Calu3 (cell line): ENCODE results near the gene RAB44. TPM values are rescaled to one million over a fixed set of nuclear protein-coding genes. Genes with fewer than 3 reads are reported as not detected.
"Not testable (repeated sequence)": the region's sequence is repeated elsewhere in the genome, so short reads cannot be mapped to it uniquely, and the experiment has no call there.

Experiments
- BruUV-seq: library from RNA; stranded (reverse); fragments of 400-500 nt; replicated peaks from 2 replicates; lab custom pipeline; 2021; lab: Mats Ljungman, UMichigan
- CTCF ChIA-PET: fragments of 300-600 bp; sonication (Branson Sonifier 250); formaldehyde crosslinking; loops from one replicate; lab custom pipeline; 2022; ENCODE audit warnings: antibody characterized with exemption; lab: Charles Lee
- DNase-seq: peaks from one replicate; pipeline ENCODE4 v3.0.0; 2022
- H3K27ac Mint-ChIP-seq: one replicate; pipeline ENCODE4 v1.8.0; 2022; ENCODE audit warnings: mixed read lengths; ENCODE audit not compliant: unreplicated experiment
- H3K27me3 Mint-ChIP-seq: one replicate; pipeline ENCODE4 v1.8.0; 2022; ENCODE audit warnings: mixed read lengths; ENCODE audit not compliant: unreplicated experiment
- H3K36me3 Mint-ChIP-seq: one replicate; pipeline ENCODE4 v1.8.0; 2022; ENCODE audit warnings: mild to moderate bottlenecking, moderate library complexity, mixed read lengths; ENCODE audit not compliant: insufficient read depth, unreplicated experiment
- H3K4me1 Mint-ChIP-seq: one replicate; pipeline ENCODE4 v1.8.0; 2022; ENCODE audit warnings: mild to moderate bottlenecking, low read depth, mixed read lengths; ENCODE audit not compliant: unreplicated experiment
- H3K4me3 Mint-ChIP-seq: one replicate; pipeline ENCODE4 v1.8.0; 2022; ENCODE audit warnings: mild to moderate bottlenecking, low read depth, moderate library complexity, mixed read lengths; ENCODE audit not compliant: unreplicated experiment
- H3K9me3 Mint-ChIP-seq: one replicate; pipeline ENCODE4 v1.8.0; 2022; ENCODE audit warnings: low read depth, mixed read lengths; ENCODE audit not compliant: unreplicated experiment
- intact Hi-C: fragments of 100-400 bp; cut with micrococcal nuclease; formaldehyde crosslinking; loops from one replicate; pipeline ENCODE4 v1.10.0; 2022; ENCODE audit not compliant: unreplicated experiment
- total RNA-seq: library from RNA; stranded (reverse); gene quantifications from 2 replicates; pipeline ENCODE4 v1.2.3, GENCODE V29; 2022
- TF ChIP-seq, protein P1 (sequence below): fragments of 200-600 bp; IDR thresholded peaks from one replicate; pipeline ENCODE4 v1.8.0; 2022; ENCODE audit warnings: antibody characterized with exemption; ENCODE audit not compliant: unreplicated experiment

The RAB44 gene
- total RNA-seq, 1 experiment from 2014 or later, result not detected

DNA sequence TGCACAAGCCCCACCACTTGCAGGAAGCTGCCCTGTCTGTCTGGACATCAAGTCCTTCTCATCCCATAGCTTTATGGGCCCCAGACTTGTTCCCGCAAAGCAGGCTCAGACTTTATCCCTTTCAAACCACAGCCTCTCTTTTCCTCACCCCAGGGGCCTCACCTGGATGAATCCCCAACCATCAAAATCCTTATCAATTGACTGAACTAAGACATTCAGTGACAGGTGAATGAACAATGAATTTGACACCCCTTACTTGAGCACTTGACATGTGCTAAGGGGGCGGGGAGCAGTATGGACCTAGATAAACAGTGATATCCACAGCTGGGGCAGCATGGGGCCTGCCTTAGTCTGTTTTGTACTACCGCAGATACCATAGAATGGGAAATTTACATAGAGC lies 5.0 kb downstream of the RAB44 start:
- no peak for DNase-seq
- TF ChIP-seq, protein P1, sequence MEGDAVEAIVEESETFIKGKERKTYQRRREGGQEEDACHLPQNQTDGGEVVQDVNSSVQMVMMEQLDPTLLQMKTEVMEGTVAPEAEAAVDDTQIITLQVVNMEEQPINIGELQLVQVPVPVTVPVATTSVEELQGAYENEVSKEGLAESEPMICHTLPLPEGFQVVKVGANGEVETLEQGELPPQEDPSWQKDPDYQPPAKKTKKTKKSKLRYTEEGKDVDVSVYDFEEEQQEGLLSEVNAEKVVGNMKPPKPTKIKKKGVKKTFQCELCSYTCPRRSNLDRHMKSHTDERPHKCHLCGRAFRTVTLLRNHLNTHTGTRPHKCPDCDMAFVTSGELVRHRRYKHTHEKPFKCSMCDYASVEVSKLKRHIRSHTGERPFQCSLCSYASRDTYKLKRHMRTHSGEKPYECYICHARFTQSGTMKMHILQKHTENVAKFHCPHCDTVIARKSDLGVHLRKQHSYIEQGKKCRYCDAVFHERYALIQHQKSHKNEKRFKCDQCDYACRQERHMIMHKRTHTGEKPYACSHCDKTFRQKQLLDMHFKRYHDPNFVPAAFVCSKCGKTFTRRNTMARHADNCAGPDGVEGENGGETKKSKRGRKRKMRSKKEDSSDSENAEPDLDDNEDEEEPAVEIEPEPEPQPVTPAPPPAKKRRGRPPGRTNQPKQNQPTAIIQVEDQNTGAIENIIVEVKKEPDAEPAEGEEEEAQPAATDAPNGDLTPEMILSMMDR, result no peak

DNA sequence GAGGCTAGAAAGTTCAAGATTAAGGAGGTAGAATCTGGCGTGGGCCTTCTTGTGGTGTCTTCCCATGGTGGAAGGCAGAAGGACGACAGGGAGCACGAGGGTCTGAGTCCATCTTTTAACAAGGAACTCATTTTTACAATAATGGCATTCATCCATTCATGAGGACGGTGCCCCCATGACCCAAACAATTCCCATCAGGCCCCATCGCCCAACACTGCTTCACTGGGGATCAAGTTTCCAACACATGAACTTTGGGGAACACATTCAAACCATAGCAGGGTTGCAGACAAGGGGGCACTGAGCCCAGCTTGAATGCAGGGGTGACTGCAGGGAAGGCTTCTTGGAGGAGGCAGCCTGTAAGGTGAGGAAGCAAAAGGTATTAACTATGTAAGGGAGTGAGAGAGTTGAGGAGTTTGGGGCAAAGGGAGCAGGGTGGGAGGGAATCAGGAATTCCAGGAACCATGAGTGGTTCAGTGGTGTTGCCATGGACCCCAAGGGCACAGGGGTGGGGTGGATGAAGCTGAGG lies 5.5 kb downstream of the RAB44 start:
- DNase-seq, result no peak
- Mint-ChIP-seq H3K36me3 (no peaks in the 10 kb centered on the region), H3K4me1 (peaks cover 11% of the 10 kb centered on the region), H3K4me3 (no peak overlapping the region), H3K27me3 (peaks cover 17% of the 10 kb centered on the region), H3K9me3 (no peaks in the 10 kb centered on the region), H3K27ac (no peak overlapping the region)
- BruUV-seq, result no TSS peak
- intact Hi-C loops, result no loop called here
- CTCF ChIA-PET, result no interaction called here
- TF ChIP-seq, protein P1, result no peak

More for the DNA sequence above, 5.0 kb downstream of the RAB44 start:
- intact Hi-C loops, result no loop called here
- no TSS peak for BruUV-seq
- Mint-ChIP-seq H3K4me3 (no peak overlapping the region), H3K4me1 (peaks cover 11% of the 10 kb centered on the region), H3K27ac (no peak overlapping the region), H3K36me3 (no peaks in the 10 kb centered on the region), H3K27me3 (peaks cover 17% of the 10 kb centered on the region), H3K9me3 (no peaks in the 10 kb centered on the region)
- CTCF ChIA-PET, result interaction anchor here (0.6 to 0.9 kb wide), 2 partner anchors 56 to 68 kb away, joined by 3 read pairs; no protein-coding TSS in a partner anchor

DNA sequence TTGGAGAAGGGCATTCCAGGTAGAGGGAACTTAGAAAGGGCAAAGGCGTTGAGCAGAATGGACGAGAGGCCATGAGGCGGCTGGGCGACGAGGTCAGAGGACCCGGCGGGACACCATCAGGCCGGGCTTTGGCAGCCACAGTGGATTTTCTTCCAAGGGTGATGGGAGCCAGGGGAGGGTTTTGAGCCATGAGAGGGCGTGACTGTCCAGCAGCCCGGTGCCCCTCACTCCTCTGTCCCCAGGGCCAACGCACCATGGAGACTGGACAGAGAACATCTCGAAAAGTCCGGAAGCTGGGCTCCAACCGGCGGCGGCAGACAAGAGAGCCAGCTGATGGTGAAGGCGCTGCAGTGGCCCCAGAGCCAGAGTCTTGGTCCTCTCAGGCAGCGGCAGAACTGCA lies 6.4 kb downstream of the RAB44 start:
- no peak overlapping the region for H3K4me3 Mint-ChIP-seq
- no peaks in the 10 kb centered on the region for H3K9me3 Mint-ChIP-seq
- TF ChIP-seq, protein P1, result no peak
- no peak overlapping the region for H3K27ac Mint-ChIP-seq
- no TSS peak for BruUV-seq
- peaks cover 11% of the 10 kb centered on the region for H3K4me1 Mint-ChIP-seq
- no peaks in the 10 kb centered on the region for H3K36me3 Mint-ChIP-seq
- CTCF ChIA-PET, result no interaction called here
- DNase-seq, result no peak
- peaks cover 17% of the 10 kb centered on the region for H3K27me3 Mint-ChIP-seq
- intact Hi-C loops, result no loop called here

DNA sequence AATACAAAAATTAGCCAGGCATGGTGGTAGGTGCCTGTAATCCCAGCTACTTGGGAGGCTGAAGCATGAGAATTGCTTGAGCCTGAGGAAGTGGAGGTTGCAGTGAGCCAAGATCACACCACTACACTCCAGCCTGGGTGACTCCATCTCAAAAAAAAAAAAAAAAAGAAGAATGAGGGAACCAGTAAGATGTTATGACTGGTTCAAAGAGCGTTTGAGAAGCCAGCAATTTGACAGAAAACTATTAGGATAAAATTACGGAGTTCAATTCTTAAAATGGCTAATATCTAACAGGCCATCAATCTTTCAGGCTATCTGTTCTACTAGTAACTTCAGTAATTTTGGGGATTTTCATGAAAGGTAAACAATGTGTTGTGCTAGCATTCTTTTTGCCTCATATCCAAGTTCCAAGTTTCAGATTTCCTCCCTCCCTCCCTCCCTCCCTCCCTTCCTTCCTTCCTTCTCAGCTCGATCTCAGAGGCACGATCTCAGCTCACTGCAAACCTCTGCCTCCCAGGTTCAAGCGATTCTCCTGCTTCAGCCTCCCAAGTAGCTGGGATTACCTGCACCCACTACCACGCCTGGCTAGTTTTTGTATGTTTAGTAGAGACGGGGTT lies 7.4 kb downstream of the RAB44 start:
- intact Hi-C loops, H3K9me3 Mint-ChIP-seq, H3K36me3 Mint-ChIP-seq, DNase-seq, H3K4me3 Mint-ChIP-seq, H3K27ac Mint-ChIP-seq, BruUV-seq: not testable (repeated sequence)
- CTCF ChIA-PET, result interaction anchor here (0.6 kb wide), 2 partner anchors 151 to 677 kb away, joined by 4 to 5 read pairs; no protein-coding TSS in a partner anchor
- peaks cover 11% of the 10 kb centered on the region for H3K4me1 Mint-ChIP-seq
- peaks cover 17% of the 10 kb centered on the region for H3K27me3 Mint-ChIP-seq

DNA sequence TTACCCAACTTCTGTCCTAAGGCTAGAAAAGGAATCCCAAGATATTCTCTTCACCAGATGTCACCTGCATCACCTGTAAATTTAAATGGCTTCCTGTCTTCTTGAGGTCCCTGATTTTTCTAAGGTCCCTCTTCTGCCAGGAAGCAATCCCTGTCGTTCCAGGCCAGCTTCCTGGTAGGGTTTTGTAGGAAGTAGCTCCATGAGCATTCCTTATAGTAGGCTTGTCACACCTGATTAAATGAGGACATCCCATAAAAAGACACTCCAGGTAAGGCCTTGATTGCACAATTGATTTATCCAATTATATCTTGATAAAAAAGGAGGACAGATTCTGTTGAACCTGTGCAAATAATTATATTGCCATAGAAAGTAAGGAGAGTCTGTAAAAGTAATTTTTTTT lies 8.7 kb downstream of the RAB44 start:
- no peak overlapping the region for H3K4me3 Mint-ChIP-seq
- peaks cover 17% of the 10 kb centered on the region for H3K27me3 Mint-ChIP-seq
- TF ChIP-seq, protein P1, result no peak
- H3K9me3 Mint-ChIP-seq, result no peaks in the 10 kb centered on the region
- no TSS peak for BruUV-seq
- DNase-seq, result no peak
- H3K27ac Mint-ChIP-seq, result no peak overlapping the region
- intact Hi-C loops, result no loop called here
- CTCF ChIA-PET, result interaction anchor here (0.6 to 0.8 kb wide), 2 partner anchors 28 to 204 kb away, joined by 3 to 4 read pairs; no protein-coding TSS in a partner anchor
- H3K36me3 Mint-ChIP-seq, result no peaks in the 10 kb centered on the region
- peaks cover 5% of the 10 kb centered on the region for H3K4me1 Mint-ChIP-seq
